Muscle of back (tissue), 11 donors: ENCODE data around the gene STARD13. TPM values are rescaled to one million over a fixed set of nuclear protein-coding genes. Genes with fewer than 3 reads are reported as not detected.
"Not testable (repeated sequence)": the region's sequence is repeated elsewhere in the genome, so short reads cannot be mapped to it uniquely, and the experiment has no call there.

ENCODE experiments used
- DNase-seq, 3 donors: peaks; one replicate each; pipeline versions ENCODE4 v3.0.0 to v3.0.0-alpha.2; 2013
- polyA plus RNA-seq, 10 donors: library from polyadenylated mRNA; unstranded; fragments of 120-200 nt; gene quantifications; one replicate each; pipeline ENCODE4 v1.2.1, GENCODE V29; 2013; ENCODE audit not compliant: insufficient read length in 10 of 10

The STARD13 gene
- polyA plus RNA-seq, 10 donors = 17.3 to 27.5 (median 21.8) TPM

DNA sequence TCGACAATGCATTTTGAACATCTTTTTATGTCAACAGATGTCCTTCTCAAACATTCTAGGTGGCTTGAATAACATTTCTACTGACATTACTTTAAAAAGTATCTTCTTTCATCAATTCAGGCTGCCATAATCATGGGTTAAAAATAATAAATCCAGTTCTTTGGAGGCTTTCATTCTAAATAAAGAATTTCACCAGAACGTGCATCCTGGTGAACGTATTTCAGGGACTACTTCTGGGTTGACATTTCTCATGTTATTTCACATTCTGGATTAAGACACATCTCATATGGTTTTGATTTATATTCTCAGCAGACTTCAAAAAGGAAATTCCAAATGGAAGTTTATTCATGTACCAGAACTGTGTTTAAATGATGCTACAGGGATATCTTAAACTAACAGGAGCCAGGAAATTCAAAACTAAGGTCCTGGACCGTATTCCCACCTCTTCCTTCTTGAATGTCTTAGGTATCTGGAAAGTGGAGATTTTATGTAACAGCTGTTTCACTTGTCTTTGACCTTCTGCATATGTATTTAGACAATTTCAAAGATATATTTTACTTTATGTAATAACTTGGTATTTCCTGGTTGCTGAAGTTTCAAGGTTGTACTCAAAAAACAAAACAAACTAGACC lies 107.2 kb downstream of the STARD13 start:
- peak; percentile 49 to 80 (median 51) for DNase-seq

DNA sequence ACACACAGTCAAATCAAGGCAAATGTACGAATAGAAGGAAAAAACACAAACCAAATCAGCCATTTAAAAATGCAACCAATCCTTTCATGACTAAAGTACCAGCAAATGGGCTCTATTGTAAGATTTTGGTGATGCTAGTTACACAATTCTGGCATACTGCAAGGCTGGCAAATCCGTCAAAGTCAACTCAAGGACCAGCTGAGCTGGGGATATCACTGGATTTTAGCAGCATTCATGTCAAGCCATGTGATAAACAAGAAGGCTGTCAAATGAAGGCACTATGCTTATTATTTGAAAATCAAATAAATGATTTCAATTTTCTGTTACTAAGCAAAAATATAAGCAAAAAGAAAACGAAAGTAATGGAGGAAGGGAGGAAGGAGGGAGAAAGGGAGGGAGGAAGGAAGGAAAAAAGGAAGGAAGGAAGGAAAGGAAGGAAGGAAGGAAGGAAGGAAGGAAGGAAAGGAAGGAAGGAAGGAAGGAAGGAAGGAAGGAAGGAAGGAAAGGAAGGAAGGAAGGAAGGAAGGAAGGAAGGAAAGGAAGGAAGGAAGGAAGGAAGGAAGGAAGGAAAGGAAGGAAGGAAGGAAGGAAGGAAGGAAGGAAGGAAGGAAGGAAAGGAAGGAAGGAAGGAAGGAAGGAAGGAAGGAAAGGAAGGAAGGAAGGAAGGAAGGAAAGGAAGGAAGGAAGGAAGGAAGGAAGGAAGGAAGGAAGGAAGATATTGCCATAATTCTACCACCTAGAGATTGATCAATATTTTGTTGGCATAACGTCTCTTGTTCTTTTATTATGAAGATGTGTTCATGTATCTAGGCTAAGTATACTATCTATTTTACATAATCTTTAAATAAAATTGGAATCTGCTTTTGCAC lies 108.0 kb downstream of the STARD13 start:
- not testable (repeated sequence) for DNase-seq

DNA sequence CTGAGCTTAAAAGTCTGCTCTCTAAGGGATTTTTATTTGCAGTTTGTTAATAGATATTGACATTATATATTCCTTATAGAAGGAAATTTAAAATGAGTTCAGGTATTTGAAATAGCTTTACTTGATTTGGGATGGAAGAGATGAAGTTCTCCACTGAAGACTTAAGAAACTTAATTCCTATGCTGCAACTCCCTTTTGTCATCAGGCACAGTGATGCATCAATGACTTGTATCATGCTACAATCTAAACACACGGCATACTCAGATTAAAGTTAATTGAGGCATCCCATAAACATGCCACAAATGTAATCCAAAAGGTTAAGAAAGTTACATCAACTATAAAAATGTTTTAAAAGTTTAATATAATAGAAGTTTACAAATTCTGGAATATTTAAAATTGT lies 109.0 kb downstream of the STARD13 start:
- DNase-seq = no peak

DNA sequence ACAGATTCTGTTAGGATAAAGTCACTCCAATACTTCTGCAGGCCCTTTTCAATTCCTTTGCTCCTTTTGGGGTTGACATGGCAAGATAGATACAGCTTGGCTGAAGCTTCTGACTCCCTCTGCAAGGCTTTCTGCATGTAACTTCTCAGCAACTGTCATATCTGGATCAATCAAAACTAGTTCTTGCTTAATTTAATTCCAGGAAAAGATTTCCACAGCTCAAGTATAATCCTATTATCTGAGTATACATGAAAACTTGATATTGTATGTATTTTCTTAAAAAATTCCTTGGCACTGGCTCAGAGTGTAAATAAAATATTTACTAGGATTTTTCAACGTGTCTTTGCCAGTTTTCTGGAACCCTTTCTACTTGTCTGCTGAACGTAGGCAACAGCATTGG lies 109.6 kb downstream of the STARD13 start:
- DNase-seq = no peak

DNA sequence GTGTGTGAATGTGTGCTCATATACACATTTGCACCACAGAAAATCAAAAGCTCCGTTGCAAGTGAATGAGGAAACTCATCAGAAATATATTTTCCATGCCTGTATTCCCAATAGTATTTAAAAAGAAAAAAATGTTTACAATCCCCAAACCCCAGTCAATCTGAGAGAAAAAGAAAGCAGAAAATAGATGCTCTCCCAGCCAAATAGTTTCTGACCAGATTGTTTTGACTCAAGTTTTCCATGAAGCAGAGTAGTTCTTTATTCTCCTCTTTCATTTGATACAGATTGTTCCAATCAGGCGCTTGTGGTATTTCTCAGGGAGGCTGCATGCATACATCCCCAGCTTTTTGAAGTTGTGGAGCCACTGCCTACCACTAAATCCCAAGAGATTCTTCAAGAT lies 110.6 kb downstream of the STARD13 start:
- peak; percentile 64 to 88 (median 85) for DNase-seq

DNA sequence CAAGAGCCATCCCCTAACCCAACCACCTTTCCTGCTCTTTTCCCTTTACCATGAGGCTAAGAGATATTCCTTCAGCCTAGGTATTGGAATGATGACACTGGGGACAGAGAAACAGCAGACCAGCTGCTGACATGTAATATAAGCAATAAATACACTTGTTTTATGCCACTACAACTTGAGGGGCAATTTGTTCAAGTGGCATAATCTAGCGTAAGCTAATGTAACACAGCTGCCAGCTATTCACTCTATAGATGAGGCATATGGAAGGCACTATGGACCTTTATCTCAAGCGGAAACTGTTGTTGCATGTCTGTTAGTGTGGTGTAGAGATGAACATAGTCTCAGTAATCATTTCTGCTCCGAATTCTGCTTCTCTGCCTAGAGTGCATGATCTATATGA lies 111.1 kb downstream of the STARD13 start:
- no peak for DNase-seq

DNA sequence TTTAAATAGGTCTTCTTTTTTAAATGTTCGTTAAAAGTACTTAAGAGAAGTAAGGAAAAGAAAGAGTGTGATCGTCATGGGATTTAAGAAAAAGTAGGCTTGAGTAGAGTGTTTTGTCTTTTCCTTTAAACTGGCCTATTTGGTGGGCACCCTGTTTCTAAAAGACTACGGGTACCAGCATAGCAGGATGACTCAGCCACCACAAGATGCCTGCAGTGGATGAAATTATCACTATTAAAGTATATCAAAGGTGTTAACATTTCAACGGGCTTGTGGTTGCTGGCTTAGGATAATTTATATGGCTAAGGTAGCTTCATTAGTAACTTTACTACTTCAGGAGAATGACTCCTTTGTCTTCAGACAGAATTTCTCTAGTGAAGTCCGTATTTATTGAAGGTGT lies 112.6 kb downstream of the STARD13 start:
- no peak for DNase-seq

DNA sequence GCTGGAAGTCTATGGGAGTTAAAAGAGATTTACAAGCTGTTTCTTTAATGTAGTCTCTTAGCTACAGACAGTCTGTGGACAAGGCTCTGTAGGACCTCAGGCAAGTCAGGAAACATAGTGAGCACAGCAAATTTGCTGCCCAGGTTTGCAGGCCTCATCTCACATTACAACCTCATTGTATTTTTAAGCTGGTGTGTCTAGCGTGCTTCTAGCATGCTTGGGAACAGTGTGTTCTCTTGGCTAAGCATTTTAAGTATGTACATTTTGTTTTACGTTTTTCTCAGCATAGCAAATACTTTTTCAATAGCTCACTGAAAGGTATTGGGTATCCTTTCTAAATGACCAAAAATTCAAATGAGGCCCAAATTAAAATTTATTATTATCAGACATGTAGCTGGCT lies 113.2 kb downstream of the STARD13 start:
- DNase-seq = peak in 1 of 3 donors; percentile 61

DNA sequence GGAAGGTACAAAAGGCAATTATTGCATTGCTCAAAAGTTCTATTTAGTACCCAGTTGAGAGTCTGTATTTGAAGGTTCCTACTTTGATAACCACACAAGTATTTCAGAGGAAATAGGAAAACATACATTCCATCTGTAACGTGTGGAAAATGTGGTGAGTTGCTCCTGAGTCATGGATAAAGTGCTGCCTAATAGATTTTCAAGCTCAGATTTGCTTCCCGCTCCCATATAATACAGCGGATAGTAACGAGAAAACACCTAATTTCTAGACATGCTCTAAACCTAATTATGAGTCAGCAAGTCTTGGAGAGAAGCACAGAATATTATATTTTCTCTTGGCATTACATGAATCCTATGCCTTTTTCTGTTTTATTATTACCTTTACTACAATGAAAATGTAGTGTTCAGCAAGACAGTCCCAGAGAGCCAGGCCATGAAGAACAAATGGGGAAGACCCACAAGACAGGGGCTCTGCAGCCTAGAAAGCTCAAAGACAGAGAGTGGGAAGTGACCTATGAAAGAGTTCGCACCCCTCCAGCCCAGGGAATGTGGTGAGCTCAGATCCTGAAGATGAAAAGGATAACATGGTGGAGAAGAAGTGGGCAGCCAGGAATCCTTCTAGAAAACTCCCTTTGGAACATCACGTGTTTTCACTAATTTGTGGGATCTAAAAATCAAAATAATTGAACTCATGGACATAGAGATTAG lies 116.1 kb downstream of the STARD13 start:
- DNase-seq = peak in 1 of 3 donors; percentile 82

DNA sequence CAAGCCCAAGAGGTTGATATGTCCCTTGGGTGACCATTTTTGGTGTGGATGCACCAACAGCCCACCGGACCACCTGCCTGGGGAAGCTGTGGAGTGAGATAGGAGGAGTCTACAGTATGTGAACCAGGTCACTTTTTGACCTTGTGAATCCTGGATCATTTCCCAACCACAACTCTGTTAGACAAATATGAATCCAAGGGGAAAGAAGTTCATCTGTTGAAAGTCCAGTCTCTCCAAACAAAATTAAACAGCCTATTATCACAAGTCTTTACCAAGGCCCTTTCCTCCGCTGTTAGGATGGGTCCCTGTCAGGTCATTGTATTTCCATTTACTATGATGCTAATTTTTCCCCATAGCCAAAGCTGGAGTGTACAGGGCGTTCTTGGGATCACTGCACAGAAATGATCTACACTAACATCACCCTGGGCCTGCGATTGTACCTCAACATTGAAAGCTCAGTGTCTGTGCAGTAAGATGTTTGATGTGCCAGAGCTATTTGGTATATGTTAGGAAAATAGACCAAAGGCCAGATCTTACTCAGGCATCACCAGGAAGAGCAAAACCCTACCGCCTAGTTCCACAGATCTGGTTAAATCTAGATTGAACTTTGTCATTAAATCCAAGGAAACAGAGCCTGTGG lies 117.1 kb downstream of the STARD13 start:
- DNase-seq = peak; percentile 54 to 88 (median 76)

DNA sequence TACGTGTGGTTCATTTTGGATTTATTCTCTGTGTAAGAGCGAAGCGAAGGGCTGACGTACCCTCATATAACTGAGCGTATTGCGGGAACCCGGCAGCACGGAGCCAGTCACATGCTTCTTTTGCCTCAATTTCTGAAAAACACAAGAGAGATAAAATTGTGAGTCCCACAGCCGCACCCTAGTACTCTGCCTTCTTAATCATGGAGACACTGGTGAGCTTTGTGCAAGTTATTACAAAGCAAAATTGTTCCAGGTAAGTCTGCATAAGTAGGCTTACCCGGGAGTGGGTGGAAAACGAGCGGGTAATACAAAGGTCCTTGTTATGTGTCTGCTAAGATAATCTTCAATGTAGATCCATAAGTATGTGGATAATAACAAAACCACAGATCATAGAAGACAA lies 118.1 kb downstream of the STARD13 start:
- no peak for DNase-seq

DNA sequence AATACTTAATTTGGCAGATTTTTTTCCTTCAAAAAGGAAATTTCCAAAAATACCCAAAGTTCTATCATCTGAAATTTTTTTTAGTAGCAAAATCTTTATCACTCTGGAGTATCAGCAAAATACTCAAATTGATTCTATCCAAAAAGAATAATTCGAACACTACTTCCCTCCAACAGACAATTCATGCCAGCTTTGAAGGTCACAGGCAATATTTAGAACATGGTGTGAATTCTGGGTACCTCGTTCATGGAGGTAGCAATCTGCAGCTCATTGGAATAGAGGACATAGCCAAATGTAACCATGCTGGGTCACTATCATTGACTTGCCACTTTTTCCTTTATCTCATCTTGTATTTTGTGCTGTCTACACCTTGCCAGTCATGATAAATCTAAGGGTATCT lies 119.8 kb downstream of the STARD13 start:
- DNase-seq = no peak

DNA sequence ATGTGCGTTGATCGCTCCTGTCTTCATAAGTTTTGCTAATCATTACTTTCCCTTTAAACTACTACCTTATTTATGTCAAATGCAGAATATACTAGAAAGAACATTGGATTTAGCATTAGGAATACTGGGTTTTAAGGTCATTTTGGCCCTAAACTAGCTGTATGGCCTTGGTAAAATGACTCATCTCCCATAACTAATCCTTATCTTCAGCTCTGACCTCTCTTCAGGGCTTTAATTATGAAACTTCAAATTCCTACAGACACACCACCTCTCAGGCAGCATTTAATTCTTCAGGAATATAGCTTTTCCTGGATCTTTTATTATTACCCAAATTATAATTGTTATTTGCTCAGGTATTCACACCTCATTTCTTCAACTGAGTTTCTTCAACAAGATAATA lies 121.2 kb downstream of the STARD13 start:
- DNase-seq = no peak

DNA sequence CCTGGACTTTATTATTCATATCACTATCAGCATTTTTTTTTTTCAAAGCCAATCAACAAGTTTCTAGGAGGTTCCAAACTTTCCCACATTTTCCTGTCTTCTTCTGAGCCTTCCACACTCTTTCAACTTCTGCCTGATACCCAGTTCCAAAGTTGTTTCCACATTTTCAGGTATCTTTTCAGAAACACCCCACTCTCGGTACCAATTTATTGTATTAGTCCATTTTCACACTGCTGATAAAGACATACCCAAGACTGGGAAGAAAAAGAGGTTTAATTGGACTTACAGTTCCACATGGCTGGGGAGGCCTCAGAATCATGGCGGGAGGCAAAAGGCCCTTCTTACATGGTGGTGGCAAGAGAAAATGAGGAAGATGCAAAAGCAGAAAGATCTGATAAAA lies 122.8 kb downstream of the STARD13 start:
- not testable (repeated sequence) for DNase-seq

DNA sequence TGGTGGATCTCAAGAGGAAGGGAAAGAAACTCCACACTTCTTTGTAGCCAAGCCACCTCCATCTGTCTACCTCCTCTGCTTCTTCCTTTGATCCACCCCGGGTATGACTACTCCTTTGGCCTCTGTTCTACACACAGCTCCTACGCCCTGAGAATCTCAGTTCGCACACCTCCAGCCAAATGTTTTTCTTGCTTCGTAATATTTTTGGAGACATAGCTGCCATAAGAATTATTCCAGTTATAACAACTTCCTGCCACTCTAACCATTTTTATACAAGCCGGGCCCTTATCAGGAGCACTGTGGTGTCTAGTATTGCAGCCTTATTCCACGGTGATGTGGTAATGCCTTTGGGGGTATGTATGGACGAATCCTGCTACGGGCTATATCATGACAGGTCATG lies 126.7 kb downstream of the STARD13 start:
- no peak for DNase-seq

DNA sequence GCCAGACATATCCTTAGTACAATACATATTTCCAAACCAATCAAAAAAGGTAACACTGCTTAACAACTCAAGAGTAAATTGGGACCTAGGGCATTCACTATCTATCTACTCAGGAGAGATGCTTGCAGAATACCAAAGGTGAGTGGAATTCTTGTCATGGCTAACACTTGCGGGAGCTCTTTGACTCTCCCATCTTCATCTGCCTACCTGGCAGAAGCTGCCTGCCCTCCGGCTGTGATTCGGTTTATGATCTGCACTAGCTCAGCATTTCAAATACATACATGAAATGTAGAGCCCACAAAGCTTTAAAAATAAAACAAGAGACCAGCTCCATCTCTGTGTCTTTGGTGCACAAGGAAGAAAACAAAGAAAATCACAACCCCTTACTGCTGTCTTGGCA lies 127.3 kb downstream of the STARD13 start:
- no peak for DNase-seq

DNA sequence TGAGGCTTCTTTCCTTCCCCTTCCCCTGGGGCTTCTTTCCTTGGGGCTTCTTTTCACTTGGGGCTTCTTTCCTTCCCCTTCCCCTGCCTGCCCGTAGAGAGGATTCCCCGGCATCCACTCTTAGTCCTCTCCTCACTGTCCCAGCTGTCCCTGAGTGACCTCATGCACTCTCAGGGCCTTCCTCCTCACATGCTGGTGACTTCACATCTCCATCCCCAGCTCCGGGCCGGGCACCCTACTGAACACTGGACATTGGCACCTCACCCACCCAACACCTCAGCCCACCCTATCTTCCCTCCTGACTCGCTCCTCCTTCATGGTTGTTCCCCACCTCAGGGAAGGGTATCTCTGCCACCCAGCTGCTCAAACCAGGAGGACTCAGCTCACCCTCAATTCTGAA lies 130.6 kb downstream of the STARD13 start:
- no peak for DNase-seq

DNA sequence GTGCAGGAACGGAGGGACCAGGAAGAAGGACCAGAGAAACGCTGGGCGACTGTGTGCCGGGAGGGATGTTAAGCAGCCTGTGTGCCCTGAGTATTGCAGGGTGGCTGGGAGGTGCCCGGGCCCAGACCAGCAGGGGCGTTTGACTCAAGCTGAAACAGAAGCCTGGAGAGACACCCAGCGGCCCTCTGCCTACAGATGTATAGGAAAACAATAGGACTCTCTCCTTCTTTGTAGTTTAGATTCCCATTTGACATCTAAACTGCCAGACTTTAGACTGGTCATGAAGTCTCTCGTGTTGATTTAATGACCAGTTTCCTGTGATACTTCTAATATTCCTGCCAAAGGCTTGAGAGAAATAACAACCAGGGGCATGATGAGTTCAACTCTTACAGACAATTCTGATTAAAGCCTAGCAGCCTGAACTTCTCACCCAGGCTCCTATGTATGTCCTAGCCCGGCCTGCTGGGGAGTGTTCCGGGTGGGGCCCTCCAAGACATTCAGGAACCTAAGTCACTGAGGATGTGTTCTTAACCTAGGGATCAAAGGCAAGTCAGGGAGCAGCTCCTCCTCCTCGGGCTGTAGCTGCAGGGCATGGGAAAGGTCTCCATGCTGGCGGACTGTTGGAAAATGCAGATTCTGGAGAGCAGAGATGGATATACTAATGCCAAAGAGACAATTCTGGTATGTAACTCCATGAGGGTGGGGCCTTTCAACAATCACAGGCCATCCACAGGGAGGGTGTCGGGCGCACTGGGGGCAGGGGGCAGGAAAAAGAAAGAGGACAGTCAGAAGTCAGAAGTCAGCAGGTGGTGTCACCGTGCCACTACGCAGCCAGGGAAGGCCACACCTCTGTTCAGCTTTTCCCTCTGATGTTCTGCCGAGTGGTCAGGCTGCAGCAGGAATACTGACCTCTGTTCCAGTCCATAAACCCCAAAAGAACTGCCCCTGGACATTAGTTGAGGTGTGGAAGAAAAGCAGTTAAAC lies 131.8 kb downstream of the STARD13 start:
- peak in 1 of 3 donors; percentile 34 for DNase-seq

DNA sequence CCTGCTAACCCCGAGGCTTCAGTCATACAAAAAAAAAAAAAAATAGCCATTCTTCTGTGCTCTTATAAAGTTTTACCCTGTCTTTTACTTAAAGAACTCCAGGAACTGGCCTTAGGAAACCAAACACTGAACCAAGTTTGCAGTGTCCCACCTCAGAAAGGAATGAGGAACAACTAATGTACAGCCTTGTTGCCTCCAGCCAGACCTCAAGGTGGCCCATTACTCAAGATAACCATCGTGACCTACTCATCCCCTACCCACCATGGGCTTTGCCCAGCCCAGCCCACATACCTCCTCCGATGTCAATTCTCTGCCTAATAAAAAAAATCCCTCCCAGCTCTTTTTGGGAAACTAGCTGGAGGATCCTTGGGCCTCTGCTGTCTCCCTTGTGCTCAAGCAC lies 133.2 kb downstream of the STARD13 start:
- no peak for DNase-seq

DNA sequence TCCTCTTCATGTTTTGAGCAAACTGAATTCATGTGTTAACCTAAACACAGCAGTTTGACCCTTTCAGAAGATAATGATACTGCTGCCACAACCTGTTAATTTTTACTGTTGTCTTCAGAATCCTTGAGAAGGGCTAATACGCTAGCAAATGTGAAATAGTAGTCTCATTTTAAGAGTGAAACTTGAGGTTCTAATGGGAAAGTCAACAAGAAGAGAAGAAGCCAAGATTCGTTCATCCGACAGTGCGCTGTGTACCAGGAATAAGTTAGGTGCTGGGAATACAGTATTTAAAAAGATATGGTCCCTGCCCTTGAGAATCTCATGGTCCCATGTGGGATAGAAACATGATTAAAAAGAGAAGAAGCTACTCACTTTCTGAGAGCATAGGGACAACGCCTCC lies 134.9 kb downstream of the STARD13 start:
- no peak for DNase-seq

DNA sequence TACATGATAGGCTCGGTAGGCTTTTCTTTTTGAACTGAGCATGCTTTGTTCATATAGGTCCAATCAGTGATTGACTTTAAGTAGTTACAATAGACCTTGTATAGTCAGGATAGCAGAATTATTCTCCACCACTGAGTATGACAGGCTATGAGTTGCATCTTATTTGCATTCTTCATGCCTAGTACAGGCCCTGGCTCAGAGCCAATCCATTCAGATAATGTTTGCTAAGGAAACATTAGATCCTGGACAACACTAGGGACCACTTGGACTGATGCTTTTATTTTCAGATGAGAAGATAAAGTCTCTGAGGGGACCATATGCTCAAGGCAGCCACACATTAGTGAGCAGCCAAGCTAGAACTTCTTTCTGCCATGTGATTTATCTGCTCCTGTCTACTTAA lies 135.4 kb downstream of the STARD13 start:
- peak in 1 of 3 donors; percentile 42 for DNase-seq
